Panc1 (cell line): Measurements from ENCODE around the gene NCAPH2. TPM values are rescaled to one million over a fixed set of nuclear protein-coding genes. Genes with fewer than 3 reads are reported as not detected.

ENCODE experiments used
- ATAC-seq: fragments of 200-7000 bp; cut with Tn5 transposase; 2 replicates; pipeline ENCODE4 v1.9.1; 2020; ENCODE audit warnings: mild to moderate bottlenecking, moderate library complexity
- BruUV-seq: library from RNA; stranded (reverse); fragments of 400-500 nt; replicated peaks from 2 replicates; lab custom pipeline; 2021; lab: Mats Ljungman, UMichigan
- CTCF ChIA-PET: fragments of 300-600 bp; sonication (Branson Sonifier 250); formaldehyde crosslinking; loops from one replicate; lab custom pipeline; 2022; ENCODE audit warnings: antibody characterized with exemption; lab: Charles Lee
- POLR2A ChIA-PET: fragments of 300-600 bp; sonication (Branson Sonifier 250); formaldehyde crosslinking; loops from one replicate; lab custom pipeline; 2022; ENCODE audit warnings: antibody characterized with exemption; lab: Charles Lee
- DNase-seq: peaks from one replicate; pipeline ENCODE4 v3.0.0-alpha.2; 2010; ENCODE audit warnings: low read depth, low spot score
- H3K27ac ChIP-seq: 2 replicates; pipeline ENCODE4 v1.5.1; 2011; ENCODE audit warnings: mild to moderate bottlenecking, low read length, inconsistent platforms
- H3K27me3 ChIP-seq: fragments of 200-500 bp; sonication (Bioruptor generic); 2 replicates; pipeline ENCODE4 v1.6.0; 2014; ENCODE audit warnings: low read length, inconsistent platforms; ENCODE audit not compliant: control insufficient read depth, insufficient read depth
- H3K36me3 ChIP-seq: fragments of 200-500 bp; sonication (Bioruptor generic); 2 replicates; pipeline ENCODE4 v1.5.1; 2014; ENCODE audit warnings: inconsistent platforms, mild to moderate bottlenecking, low read length, moderate library complexity; ENCODE audit not compliant: control insufficient read depth, insufficient read depth
- H3K4me1 ChIP-seq: 2 replicates; pipeline ENCODE4 v1.5.1; 2011; ENCODE audit warnings: inconsistent platforms, mild to moderate bottlenecking, low read length, moderate library complexity; ENCODE audit not compliant: control insufficient read depth, insufficient read depth
- H3K4me3 ChIP-seq, 2 experiments: 2 replicates each; pipeline ENCODE4 v1.5.1; 2011 to 2012; ENCODE audit warnings: low read depth in 2 of 2, low read length in 2 of 2, mild to moderate bottlenecking in 2 of 2, inconsistent platforms in 1 of 2, moderate library complexity in 1 of 2
- H3K9me3 ChIP-seq: fragments of 200-500 bp; sonication (Bioruptor generic); 2 replicates; pipeline ENCODE4 v1.5.1; 2014; ENCODE audit warnings: low read depth, mild to moderate bottlenecking, inconsistent platforms, low read length, moderate library complexity; ENCODE audit not compliant: control insufficient read depth, insufficient read depth
- POLR2AphosphoS5 ChIP-seq: IDR thresholded peaks from 2 replicates; pipeline ENCODE4 v1.6.1; 2012; ENCODE audit warnings: mild to moderate bottlenecking, low read depth, low read length, moderate library complexity
- SIN3A ChIP-seq: IDR thresholded peaks from 2 replicates; pipeline ENCODE4 v1.6.1; 2012; ENCODE audit warnings: low read depth, mild to moderate bottlenecking, low read length, moderate library complexity, borderline replicate concordance; ENCODE audit not compliant: insufficient read depth
- TCF7L2 ChIP-seq: IDR thresholded peaks from 2 replicates; pipeline ENCODE4 v1.6.1; 2011; ENCODE audit warnings: mild to moderate bottlenecking, low read depth, low read length, inconsistent platforms
- in situ Hi-C: cut with HindIII; loops from 2 replicates; pipeline ENCODE4 v1.10.0; 2016; ENCODE audit warnings: low sequenced_read_pairs, low pct_unique_long_range_greater_than_20kb
- intact Hi-C: fragments of 100-400 bp; cut with micrococcal nuclease; formaldehyde crosslinking; loops from one replicate; pipeline ENCODE4 v1.10.0; 2022; ENCODE audit not compliant: unreplicated experiment
- total RNA-seq: library from RNA; stranded (reverse); gene quantifications from one replicate; pipeline ENCODE4 v1.2.1, GENCODE V29; 2021; ENCODE audit not compliant: unreplicated experiment
- TF ChIP-seq, protein P1 (sequence below), 2 experiments: IDR thresholded peaks; 2 replicates each; pipeline ENCODE4 v1.6.1; 2011 to 2012; ENCODE audit warnings: low read depth in 2 of 2, control low read depth in 1 of 2, low read length in 1 of 2, mild to moderate bottlenecking in 1 of 2, moderate library complexity in 1 of 2; ENCODE audit not compliant: insufficient read depth in 1 of 2
- TF ChIP-seq, protein P2 (sequence below): fragments of 450-650 bp; IDR thresholded peaks from 2 replicates; pipeline ENCODE4 v1.5.1; 2017; ENCODE audit warnings: mild to moderate bottlenecking

The NCAPH2 gene
- total RNA-seq, 1 experiment from 2014 or later = 55.6 TPM

- BruUV-seq = no TSS peak
- peaks cover 14% of the 10 kb centered on the region for H3K4me1 ChIP-seq
- POLR2A ChIA-PET = no interaction called here
- TF ChIP-seq, protein P1, sequence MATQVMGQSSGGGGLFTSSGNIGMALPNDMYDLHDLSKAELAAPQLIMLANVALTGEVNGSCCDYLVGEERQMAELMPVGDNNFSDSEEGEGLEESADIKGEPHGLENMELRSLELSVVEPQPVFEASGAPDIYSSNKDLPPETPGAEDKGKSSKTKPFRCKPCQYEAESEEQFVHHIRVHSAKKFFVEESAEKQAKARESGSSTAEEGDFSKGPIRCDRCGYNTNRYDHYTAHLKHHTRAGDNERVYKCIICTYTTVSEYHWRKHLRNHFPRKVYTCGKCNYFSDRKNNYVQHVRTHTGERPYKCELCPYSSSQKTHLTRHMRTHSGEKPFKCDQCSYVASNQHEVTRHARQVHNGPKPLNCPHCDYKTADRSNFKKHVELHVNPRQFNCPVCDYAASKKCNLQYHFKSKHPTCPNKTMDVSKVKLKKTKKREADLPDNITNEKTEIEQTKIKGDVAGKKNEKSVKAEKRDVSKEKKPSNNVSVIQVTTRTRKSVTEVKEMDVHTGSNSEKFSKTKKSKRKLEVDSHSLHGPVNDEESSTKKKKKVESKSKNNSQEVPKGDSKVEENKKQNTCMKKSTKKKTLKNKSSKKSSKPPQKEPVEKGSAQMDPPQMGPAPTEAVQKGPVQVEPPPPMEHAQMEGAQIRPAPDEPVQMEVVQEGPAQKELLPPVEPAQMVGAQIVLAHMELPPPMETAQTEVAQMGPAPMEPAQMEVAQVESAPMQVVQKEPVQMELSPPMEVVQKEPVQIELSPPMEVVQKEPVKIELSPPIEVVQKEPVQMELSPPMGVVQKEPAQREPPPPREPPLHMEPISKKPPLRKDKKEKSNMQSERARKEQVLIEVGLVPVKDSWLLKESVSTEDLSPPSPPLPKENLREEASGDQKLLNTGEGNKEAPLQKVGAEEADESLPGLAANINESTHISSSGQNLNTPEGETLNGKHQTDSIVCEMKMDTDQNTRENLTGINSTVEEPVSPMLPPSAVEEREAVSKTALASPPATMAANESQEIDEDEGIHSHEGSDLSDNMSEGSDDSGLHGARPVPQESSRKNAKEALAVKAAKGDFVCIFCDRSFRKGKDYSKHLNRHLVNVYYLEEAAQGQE (IDR thresholded peaks at IDR 0.05; ENCODE audit: insufficient read depth in 1 of 2, low read depth in 2 of 2, low read length in 1 of 2) = no peak
- TF ChIP-seq TCF7L2 = no peak
- TF ChIP-seq, protein P2, sequence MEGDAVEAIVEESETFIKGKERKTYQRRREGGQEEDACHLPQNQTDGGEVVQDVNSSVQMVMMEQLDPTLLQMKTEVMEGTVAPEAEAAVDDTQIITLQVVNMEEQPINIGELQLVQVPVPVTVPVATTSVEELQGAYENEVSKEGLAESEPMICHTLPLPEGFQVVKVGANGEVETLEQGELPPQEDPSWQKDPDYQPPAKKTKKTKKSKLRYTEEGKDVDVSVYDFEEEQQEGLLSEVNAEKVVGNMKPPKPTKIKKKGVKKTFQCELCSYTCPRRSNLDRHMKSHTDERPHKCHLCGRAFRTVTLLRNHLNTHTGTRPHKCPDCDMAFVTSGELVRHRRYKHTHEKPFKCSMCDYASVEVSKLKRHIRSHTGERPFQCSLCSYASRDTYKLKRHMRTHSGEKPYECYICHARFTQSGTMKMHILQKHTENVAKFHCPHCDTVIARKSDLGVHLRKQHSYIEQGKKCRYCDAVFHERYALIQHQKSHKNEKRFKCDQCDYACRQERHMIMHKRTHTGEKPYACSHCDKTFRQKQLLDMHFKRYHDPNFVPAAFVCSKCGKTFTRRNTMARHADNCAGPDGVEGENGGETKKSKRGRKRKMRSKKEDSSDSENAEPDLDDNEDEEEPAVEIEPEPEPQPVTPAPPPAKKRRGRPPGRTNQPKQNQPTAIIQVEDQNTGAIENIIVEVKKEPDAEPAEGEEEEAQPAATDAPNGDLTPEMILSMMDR = no peak
- no peak for TF ChIP-seq SIN3A
- TF ChIP-seq POLR2AphosphoS5 = no peak
- intact Hi-C loops = no loop called here
- no peaks in the 10 kb centered on the region for H3K27me3 ChIP-seq
- DNase-seq = no peak
- H3K4me3 ChIP-seq = no peak overlapping the region
- ATAC-seq = no peak
- H3K36me3 ChIP-seq = no peaks in the 10 kb centered on the region
- H3K9me3 ChIP-seq = no peaks in the 10 kb centered on the region
- H3K27ac ChIP-seq = no peak overlapping the region
- in situ Hi-C loops = no loop called here
- CTCF ChIA-PET = no interaction called here
Observed at GRCh38 chr22:50548040-50548920, 40.3 kb downstream of the NCAPH2 start.

GRCh38 chr22:50548921-50549790, 41.1 kb downstream of the NCAPH2 start:
- no TSS peak for BruUV-seq
- CTCF ChIA-PET = interaction anchor here (0.5 kb wide), 1 partner anchor 8 kb away, joined by 3 read pairs; no protein-coding TSS in a partner anchor
- ATAC-seq = no peak

More at GRCh38 chr22:50548921-50549790, 41.1 kb downstream of the NCAPH2 start:
- H3K9me3 ChIP-seq = no peaks in the 10 kb centered on the region
- intact Hi-C loops (no loop called here), in situ Hi-C loops (no loop called here)
- no peak for DNase-seq
- no peak overlapping the region for H3K4me3 ChIP-seq
- no peak overlapping the region for H3K27ac ChIP-seq
- H3K27me3 ChIP-seq = no peaks in the 10 kb centered on the region
- no peaks in the 10 kb centered on the region for H3K36me3 ChIP-seq
- H3K4me1 ChIP-seq = peaks cover 14% of the 10 kb centered on the region
- TF ChIP-seq SIN3A (no peak), POLR2AphosphoS5 (no peak), TCF7L2 (no peak)
- TF ChIP-seq, protein P1 (IDR thresholded peaks at IDR 0.05; ENCODE audit: insufficient read depth in 1 of 2, low read depth in 2 of 2, low read length in 1 of 2) = no peak
- TF ChIP-seq, protein P2 = no peak
- POLR2A ChIA-PET = no interaction called here
